Measurements from ENCODE around the gene SEPTIN1. TPM values are rescaled to one million over a fixed set of nuclear protein-coding genes. Genes with fewer than 3 reads are reported as not detected.
A peak's percentile ranks its signal among the peaks of the same experiment; 100 is the strongest.

The SEPTIN1 gene
- total and polyA plus RNA-seq, 2 of the 13 experiments (the other 11 are each of a cell fraction or from before 2014, with no cell fraction given): 0.18 to 0.67 TPM

DNA sequence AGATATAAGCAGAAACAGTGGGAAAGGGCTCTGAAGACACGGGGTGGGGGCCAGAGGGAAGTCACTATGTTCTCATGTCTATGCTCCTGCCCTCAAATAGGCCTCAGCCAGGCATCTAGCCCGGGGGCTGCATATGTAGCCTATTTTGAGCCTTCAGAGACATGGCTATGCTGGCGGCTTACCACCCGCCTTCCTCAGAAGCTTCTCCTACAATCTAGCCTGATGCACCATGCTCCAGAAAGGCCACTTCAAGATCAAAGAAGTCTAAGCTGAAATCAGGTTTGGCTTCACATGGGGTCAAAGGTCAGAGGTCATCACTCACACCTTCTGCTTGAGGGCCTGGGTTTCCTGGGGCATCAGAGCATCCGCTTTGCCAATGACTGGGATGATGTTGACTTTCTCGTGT lies 1.6 kb downstream of the SEPTIN1 start (continued):
- no peak for TF ChIP-seq SOX13 (IDR thresholded peaks at IDR 0.05)
- 0 out of 4 replicates have a peak, but pooled peaks of 1 of the 2 experiments have one; percentile 8 for TF ChIP-seq SOX13 (CRISPR knock-in tag; conservative IDR thresholded peaks at IDR 0.05 in 1 of 2, IDR thresholded peaks at IDR 0.05 in 1 of 2)
- TF ChIP-seq RBM39 (IDR thresholded peaks at IDR 0.05; ENCODE audit: low read depth, low read length, poor library complexity, severe bottlenecking): no peak
- no peak for TF ChIP-seq RXRA (CRISPR knock-in tag; IDR thresholded peaks at IDR 0.05)
- no peak for TF ChIP-seq ZNF30 (CRISPR knock-in tag; IDR thresholded peaks at IDR 0.05)
- TF ChIP-seq, protein P1, sequence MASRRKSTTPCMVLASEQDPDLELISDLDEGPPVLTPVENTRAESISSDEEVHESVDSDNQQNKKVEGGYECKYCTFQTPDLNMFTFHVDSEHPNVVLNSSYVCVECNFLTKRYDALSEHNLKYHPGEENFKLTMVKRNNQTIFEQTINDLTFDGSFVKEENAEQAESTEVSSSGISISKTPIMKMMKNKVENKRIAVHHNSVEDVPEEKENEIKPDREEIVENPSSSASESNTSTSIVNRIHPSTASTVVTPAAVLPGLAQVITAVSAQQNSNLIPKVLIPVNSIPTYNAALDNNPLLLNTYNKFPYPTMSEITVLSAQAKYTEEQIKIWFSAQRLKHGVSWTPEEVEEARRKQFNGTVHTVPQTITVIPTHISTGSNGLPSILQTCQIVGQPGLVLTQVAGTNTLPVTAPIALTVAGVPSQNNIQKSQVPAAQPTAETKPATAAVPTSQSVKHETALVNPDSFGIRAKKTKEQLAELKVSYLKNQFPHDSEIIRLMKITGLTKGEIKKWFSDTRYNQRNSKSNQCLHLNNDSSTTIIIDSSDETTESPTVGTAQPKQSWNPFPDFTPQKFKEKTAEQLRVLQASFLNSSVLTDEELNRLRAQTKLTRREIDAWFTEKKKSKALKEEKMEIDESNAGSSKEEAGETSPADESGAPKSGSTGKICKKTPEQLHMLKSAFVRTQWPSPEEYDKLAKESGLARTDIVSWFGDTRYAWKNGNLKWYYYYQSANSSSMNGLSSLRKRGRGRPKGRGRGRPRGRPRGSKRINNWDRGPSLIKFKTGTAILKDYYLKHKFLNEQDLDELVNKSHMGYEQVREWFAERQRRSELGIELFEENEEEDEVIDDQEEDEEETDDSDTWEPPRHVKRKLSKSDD (CRISPR knock-in tag; IDR thresholded peaks at IDR 0.05; ENCODE audit: low read depth): no peak
- no peak for TF ChIP-seq MED8 (CRISPR knock-in tag; IDR thresholded peaks at IDR 0.05; ENCODE audit: insufficient replicate concordance)
- TF ChIP-seq NR2F6 (IDR thresholded peaks at IDR 0.05): no peak; the same call in 1 of the 2 replicates
- TF ChIP-seq NR2F6 (CRISPR knock-in tag; IDR thresholded peaks at IDR 0.05): peak; percentile 67; the same call in 1 of the 2 replicates
- TF ChIP-seq, protein P2, sequence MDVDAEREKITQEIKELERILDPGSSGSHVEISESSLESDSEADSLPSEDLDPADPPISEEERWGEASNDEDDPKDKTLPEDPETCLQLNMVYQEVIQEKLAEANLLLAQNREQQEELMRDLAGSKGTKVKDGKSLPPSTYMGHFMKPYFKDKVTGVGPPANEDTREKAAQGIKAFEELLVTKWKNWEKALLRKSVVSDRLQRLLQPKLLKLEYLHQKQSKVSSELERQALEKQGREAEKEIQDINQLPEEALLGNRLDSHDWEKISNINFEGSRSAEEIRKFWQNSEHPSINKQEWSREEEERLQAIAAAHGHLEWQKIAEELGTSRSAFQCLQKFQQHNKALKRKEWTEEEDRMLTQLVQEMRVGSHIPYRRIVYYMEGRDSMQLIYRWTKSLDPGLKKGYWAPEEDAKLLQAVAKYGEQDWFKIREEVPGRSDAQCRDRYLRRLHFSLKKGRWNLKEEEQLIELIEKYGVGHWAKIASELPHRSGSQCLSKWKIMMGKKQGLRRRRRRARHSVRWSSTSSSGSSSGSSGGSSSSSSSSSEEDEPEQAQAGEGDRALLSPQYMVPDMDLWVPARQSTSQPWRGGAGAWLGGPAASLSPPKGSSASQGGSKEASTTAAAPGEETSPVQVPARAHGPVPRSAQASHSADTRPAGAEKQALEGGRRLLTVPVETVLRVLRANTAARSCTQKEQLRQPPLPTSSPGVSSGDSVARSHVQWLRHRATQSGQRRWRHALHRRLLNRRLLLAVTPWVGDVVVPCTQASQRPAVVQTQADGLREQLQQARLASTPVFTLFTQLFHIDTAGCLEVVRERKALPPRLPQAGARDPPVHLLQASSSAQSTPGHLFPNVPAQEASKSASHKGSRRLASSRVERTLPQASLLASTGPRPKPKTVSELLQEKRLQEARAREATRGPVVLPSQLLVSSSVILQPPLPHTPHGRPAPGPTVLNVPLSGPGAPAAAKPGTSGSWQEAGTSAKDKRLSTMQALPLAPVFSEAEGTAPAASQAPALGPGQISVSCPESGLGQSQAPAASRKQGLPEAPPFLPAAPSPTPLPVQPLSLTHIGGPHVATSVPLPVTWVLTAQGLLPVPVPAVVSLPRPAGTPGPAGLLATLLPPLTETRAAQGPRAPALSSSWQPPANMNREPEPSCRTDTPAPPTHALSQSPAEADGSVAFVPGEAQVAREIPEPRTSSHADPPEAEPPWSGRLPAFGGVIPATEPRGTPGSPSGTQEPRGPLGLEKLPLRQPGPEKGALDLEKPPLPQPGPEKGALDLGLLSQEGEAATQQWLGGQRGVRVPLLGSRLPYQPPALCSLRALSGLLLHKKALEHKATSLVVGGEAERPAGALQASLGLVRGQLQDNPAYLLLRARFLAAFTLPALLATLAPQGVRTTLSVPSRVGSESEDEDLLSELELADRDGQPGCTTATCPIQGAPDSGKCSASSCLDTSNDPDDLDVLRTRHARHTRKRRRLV (CRISPR knock-in tag; IDR thresholded peaks at IDR 0.05): no peak
- no peak for TF ChIP-seq LCORL (IDR thresholded peaks at IDR 0.05)
- 0 out of 2 replicates have a peak, but pooled peaks have one; percentile 22 for TF ChIP-seq LCORL (CRISPR knock-in tag; IDR thresholded peaks at IDR 0.05)
- TF ChIP-seq, protein P3, sequence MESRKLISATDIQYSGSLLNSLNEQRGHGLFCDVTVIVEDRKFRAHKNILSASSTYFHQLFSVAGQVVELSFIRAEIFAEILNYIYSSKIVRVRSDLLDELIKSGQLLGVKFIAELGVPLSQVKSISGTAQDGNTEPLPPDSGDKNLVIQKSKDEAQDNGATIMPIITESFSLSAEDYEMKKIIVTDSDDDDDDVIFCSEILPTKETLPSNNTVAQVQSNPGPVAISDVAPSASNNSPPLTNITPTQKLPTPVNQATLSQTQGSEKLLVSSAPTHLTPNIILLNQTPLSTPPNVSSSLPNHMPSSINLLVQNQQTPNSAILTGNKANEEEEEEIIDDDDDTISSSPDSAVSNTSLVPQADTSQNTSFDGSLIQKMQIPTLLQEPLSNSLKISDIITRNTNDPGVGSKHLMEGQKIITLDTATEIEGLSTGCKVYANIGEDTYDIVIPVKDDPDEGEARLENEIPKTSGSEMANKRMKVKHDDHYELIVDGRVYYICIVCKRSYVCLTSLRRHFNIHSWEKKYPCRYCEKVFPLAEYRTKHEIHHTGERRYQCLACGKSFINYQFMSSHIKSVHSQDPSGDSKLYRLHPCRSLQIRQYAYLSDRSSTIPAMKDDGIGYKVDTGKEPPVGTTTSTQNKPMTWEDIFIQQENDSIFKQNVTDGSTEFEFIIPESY (CRISPR knock-in tag; IDR thresholded peaks at IDR 0.05): peak; percentile 40; the same call in 1 of the 2 replicates
- TF ChIP-seq, protein P4, sequence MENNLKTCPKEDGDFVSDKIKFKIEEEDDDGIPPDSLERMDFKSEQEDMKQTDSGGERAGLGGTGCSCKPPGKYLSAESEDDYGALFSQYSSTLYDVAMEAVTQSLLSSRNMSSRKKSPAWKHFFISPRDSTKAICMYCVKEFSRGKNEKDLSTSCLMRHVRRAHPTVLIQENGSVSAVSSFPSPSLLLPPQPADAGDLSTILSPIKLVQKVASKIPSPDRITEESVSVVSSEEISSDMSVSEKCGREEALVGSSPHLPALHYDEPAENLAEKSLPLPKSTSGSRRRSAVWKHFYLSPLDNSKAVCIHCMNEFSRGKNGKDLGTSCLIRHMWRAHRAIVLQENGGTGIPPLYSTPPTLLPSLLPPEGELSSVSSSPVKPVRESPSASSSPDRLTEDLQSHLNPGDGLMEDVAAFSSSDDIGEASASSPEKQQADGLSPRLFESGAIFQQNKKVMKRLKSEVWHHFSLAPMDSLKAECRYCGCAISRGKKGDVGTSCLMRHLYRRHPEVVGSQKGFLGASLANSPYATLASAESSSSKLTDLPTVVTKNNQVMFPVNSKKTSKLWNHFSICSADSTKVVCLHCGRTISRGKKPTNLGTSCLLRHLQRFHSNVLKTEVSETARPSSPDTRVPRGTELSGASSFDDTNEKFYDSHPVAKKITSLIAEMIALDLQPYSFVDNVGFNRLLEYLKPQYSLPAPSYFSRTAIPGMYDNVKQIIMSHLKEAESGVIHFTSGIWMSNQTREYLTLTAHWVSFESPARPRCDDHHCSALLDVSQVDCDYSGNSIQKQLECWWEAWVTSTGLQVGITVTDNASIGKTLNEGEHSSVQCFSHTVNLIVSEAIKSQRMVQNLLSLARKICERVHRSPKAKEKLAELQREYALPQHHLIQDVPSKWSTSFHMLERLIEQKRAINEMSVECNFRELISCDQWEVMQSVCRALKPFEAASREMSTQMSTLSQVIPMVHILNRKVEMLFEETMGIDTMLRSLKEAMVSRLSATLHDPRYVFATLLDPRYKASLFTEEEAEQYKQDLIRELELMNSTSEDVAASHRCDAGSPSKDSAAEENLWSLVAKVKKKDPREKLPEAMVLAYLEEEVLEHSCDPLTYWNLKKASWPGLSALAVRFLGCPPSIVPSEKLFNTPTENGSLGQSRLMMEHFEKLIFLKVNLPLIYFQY (CRISPR knock-in tag; IDR thresholded peaks at IDR 0.05; ENCODE audit: borderline replicate concordance): no peak
- no peak for TF ChIP-seq ZBTB20 (CRISPR knock-in tag; IDR thresholded peaks at IDR 0.05; ENCODE audit: borderline replicate concordance, low read depth)
- no peak for TF ChIP-seq ZSCAN22 (CRISPR knock-in tag; IDR thresholded peaks at IDR 0.05)
